Peyer's patch (tissue), 4 donors: ENCODE results near the gene TPGS1.
A peak's percentile ranks its signal among the peaks of the same experiment; 100 is the strongest.

Source experiments
- CTCF ChIP-seq, 6 experiments: fragments of 450-650 bp in 4 of 6; fragments of 200-600 bp in 2 of 6; sonication (generic) in 1 of 6; IDR thresholded peaks; one replicate each; pipeline ENCODE4 v1.5.1; 2017 to 2019; ENCODE audit warnings: antibody characterized with exemption in 6 of 6, mild to moderate bottlenecking in 3 of 6, moderate library complexity in 1 of 6
- POLR2A ChIP-seq, 2 donors: fragments of 450-650 bp; IDR thresholded peaks; one replicate each; pipeline ENCODE4 v1.5.1; 2017; ENCODE audit warnings: antibody characterized with exemption in 2 of 2, mild to moderate bottlenecking in 2 of 2, moderate library complexity in 2 of 2

- TF ChIP-seq CTCF (IDR thresholded peaks at IDR 0.05) (peak; percentile 94 to 99 (median 98)), POLR2A (IDR thresholded peaks at IDR 0.05) (no peak)
Measured at GRCh38 chr19:506404-507285, 652 bp upstream of the TPGS1 start.
